ENCODE data around the gene MTCL1.

The MTCL1 gene

DNA sequence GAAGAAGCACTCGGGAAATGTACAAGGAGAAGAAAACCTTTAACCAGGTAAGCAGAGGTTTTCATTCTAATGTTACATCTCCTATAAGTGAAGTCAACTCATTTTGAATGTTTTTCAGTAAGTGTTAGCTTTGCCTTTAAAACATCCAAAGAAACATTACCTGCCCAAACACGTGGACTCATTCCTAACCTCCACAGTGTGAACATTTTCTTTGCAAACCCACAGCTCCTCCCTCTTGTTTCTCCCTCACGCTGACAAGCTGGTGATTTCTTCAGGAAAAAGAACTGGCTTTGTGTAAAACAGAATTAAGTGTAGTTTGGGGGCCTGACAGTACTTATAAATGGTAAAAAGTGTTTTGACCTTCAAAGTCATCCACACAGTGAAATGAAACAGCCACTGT lies 72.5 kb downstream of the MTCL1 start:
- no peaks in the 10 kb centered on the region for H3K36me3 Mint-ChIP-seq (ENCODE audit: low read depth)
- H3K27ac Mint-ChIP-seq = peak overlapping the region in 1 of 3 experiments; percentile 0
- no peak overlapping the region for H3K4me3 Mint-ChIP-seq
- no peaks in the 10 kb centered on the region for H3K9me3 Mint-ChIP-seq
- TF ChIP-seq, protein P1, sequence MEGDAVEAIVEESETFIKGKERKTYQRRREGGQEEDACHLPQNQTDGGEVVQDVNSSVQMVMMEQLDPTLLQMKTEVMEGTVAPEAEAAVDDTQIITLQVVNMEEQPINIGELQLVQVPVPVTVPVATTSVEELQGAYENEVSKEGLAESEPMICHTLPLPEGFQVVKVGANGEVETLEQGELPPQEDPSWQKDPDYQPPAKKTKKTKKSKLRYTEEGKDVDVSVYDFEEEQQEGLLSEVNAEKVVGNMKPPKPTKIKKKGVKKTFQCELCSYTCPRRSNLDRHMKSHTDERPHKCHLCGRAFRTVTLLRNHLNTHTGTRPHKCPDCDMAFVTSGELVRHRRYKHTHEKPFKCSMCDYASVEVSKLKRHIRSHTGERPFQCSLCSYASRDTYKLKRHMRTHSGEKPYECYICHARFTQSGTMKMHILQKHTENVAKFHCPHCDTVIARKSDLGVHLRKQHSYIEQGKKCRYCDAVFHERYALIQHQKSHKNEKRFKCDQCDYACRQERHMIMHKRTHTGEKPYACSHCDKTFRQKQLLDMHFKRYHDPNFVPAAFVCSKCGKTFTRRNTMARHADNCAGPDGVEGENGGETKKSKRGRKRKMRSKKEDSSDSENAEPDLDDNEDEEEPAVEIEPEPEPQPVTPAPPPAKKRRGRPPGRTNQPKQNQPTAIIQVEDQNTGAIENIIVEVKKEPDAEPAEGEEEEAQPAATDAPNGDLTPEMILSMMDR (IDR thresholded peaks at IDR 0.05; ENCODE audit: unreplicated experiment in 3 of 3) = no peak
- peaks cover 25% of the 10 kb centered on the region for H3K4me1 Mint-ChIP-seq
- peaks cover 8% of the 10 kb centered on the region for H3K27me3 Mint-ChIP-seq (ENCODE audit: low read depth)

DNA sequence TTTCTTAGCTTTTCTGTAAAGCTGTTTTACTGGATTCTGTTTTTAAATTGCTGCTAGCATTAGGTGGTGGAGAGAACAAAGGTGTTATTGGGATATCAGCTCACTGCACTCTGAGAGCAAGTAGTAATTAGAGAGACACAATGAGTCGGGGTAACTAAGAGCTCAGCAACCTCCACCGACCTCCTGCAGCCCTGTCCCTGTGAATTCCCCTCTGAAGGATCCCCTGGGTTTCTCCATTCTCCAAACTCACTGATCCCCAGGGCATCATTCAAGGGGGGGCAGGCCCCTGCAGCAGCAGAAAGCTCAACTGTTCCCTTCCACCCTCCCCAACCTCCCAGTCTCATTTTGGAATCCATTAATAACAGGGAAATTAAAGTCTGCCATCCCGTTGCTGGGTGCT lies 73.0 kb downstream of the MTCL1 start:
- no peak overlapping the region for H3K4me3 Mint-ChIP-seq
- no peaks in the 10 kb centered on the region for H3K36me3 Mint-ChIP-seq (ENCODE audit: low read depth)
- TF ChIP-seq, protein P1 (IDR thresholded peaks at IDR 0.05; ENCODE audit: unreplicated experiment in 3 of 3) = no peak
- H3K4me1 Mint-ChIP-seq = peaks cover 25% of the 10 kb centered on the region
- H3K27ac Mint-ChIP-seq = peak overlapping the region in 1 of 3 experiments; percentile 0
- H3K27me3 Mint-ChIP-seq (ENCODE audit: low read depth) = peaks cover 8% of the 10 kb centered on the region
- H3K9me3 Mint-ChIP-seq = no peaks in the 10 kb centered on the region

DNA sequence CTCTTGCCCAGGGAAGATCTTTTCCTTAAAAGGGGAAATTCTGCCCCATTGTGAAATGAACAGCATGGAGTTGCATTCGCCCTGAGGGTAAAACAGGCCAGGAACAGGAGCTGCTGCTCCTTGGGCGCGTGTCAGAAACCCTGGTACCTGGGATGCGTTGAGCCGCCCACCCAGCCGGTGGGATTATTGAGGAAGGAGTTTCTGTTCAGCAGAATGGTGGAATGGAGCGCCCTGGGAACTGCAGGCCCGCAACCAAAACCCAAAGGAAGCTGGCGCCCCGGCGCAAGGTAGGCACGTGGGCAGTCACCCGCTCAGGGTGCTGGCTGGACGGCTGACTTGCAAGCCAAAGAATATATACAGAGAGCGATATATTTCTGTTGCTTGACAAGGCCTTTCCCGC lies 73.5 kb downstream of the MTCL1 start:
- Mint-ChIP-seq H3K27me3 (ENCODE audit: low read depth) (peaks cover 8% of the 10 kb centered on the region), H3K4me3 (no peak overlapping the region), H3K4me1 (peaks cover 25% of the 10 kb centered on the region), H3K27ac (no peak overlapping the region), H3K9me3 (no peaks in the 10 kb centered on the region), H3K36me3 (ENCODE audit: low read depth) (no peaks in the 10 kb centered on the region)
- TF ChIP-seq, protein P1 (IDR thresholded peaks at IDR 0.05; ENCODE audit: unreplicated experiment in 3 of 3) = no peak

DNA sequence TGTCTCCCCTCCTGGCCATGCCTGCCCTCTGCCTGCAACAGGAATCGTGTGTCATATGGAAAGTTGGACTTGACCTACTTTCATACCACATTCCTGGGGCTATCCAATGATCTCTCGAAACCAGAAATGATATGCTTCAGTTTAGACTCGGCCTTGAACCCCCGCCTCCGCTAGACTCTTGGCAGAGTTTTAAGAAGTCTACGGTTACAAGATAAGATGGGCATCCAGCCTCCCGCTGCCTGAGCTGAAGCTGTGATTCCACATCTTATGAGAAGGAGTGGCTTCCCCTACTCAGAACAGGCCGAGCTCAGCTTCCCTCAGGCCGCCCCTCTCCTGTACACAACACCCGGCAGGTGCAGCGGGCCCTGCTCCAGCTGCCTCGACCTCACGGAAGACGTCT lies 73.9 kb downstream of the MTCL1 start:
- Mint-ChIP-seq H3K36me3 (ENCODE audit: low read depth) (no peaks in the 10 kb centered on the region), H3K27ac (no peak overlapping the region), H3K9me3 (no peaks in the 10 kb centered on the region), H3K4me1 (peaks cover 25% of the 10 kb centered on the region), H3K27me3 (ENCODE audit: low read depth) (peaks cover 7% of the 10 kb centered on the region), H3K4me3 (no peak overlapping the region)
- TF ChIP-seq, protein P1 (IDR thresholded peaks at IDR 0.05; ENCODE audit: unreplicated experiment in 3 of 3) = no peak

DNA sequence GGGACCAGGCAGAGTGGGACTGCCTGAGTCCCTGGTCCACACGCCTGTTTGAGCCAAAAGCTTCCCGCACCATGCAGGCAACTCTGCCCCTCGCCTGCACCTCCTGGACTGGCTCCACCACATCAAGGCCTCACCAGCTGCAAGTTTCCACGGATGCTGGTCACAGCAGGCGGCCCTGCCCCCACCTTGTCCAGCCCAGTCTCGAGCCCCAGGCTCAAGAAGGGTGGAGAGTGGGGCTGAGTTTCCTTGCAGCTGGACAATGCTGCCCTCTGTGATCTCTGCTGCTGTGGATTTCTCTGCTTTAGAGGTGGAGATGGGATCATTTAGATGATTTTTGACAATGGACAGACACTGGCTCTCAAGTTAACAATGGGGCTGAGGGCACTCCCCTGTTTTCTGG lies 74.9 kb downstream of the MTCL1 start:
- no peaks in the 10 kb centered on the region for H3K9me3 Mint-ChIP-seq
- TF ChIP-seq, protein P1 (IDR thresholded peaks at IDR 0.05; ENCODE audit: unreplicated experiment in 3 of 3) = no peak
- H3K36me3 Mint-ChIP-seq (ENCODE audit: low read depth) = peaks cover 4% of the 10 kb centered on the region
- no peak overlapping the region for H3K27ac Mint-ChIP-seq
- peaks cover 25% of the 10 kb centered on the region for H3K4me1 Mint-ChIP-seq
- H3K27me3 Mint-ChIP-seq (ENCODE audit: low read depth) = peaks cover 2% of the 10 kb centered on the region
- H3K4me3 Mint-ChIP-seq = no peak overlapping the region

DNA sequence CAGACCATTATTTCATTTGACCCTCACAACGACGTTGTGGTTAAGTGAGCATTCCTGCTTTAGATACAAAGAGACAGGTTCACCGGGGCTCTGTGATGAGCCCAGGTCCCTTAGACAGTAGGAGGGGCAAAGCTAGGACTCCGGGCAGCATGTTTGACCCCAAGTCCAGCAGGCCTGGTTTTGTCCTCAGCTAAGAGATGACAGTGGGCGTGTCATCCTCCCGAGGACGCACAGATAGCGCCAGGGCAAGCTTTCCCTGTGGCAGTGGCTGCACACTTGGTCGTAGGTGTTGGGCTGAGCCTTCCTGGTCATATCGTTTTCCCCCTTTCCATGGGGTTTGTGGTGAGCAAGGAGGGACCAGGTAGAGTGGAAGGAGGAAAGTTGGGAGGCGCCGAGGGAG lies 76.3 kb downstream of the MTCL1 start:
- no peaks in the 10 kb centered on the region for H3K9me3 Mint-ChIP-seq
- no peak overlapping the region for H3K4me3 Mint-ChIP-seq
- no peak overlapping the region for H3K27ac Mint-ChIP-seq
- peaks cover 6% of the 10 kb centered on the region for H3K27me3 Mint-ChIP-seq (ENCODE audit: low read depth)
- TF ChIP-seq, protein P1 (IDR thresholded peaks at IDR 0.05; ENCODE audit: unreplicated experiment in 3 of 3) = no peak
- peaks cover 7% of the 10 kb centered on the region for H3K36me3 Mint-ChIP-seq (ENCODE audit: low read depth)
- peaks cover 19% of the 10 kb centered on the region for H3K4me1 Mint-ChIP-seq
